IMR-90 (cell line): ENCODE measurements around the gene TTC39A. TPM values are rescaled to one million over a fixed set of nuclear protein-coding genes. Genes with fewer than 3 reads are reported as not detected.

Source experiments
- ATAC-seq: fragments of 200-7000 bp; cut with Tn5 transposase; 2 replicates; pipeline ENCODE4 v1.9.1; 2020; ENCODE audit warnings: low read depth, mild to moderate bottlenecking, moderate library complexity
- BruUV-seq: library from RNA; stranded (reverse); fragments of 400-500 nt; replicated peaks from 2 replicates; lab custom pipeline; 2021; lab: Mats Ljungman, UMichigan
- CTCF ChIA-PET: fragments of 300-600 bp; formaldehyde crosslinking; extraction: SDS; loops from one replicate; lab custom pipeline; 2021; ENCODE audit warnings: antibody characterized with exemption; lab: Yijun Ruan, JAX
- POLR2A ChIA-PET: fragments of 300-600 bp; sonication (Branson Sonifier 250); formaldehyde crosslinking; loops from one replicate; lab custom pipeline; 2022; ENCODE audit warnings: antibody characterized with exemption; ENCODE audit not compliant: unreplicated experiment; lab: Charles Lee
- DNase-seq: peaks from one replicate; pipeline ENCODE4 v3.0.0; 2013
- H2AFZ ChIP-seq: replicated peaks from 2 replicates; pipeline ENCODE3; 2013; ENCODE audit warnings: low read length, mild to moderate bottlenecking; ENCODE audit not compliant: poor library complexity
- H2AK5ac ChIP-seq: 2 replicates; pipeline ENCODE4 v1.6.1; 2013; ENCODE audit warnings: low read depth, low read length, inconsistent platforms
- H2AK9ac ChIP-seq: replicated peaks from 2 replicates; pipeline ENCODE3; 2013; ENCODE audit warnings: mild to moderate bottlenecking, low read depth, low read length, moderate library complexity; ENCODE audit not compliant: poor library complexity
- H2BK120ac ChIP-seq: 2 replicates; pipeline ENCODE4 v1.6.1; 2013; ENCODE audit warnings: low read depth, low read length, inconsistent platforms
- H2BK15ac ChIP-seq: 3 replicates; pipeline ENCODE4 v1.6.1; 2013; ENCODE audit warnings: low read depth, low read length, inconsistent platforms
- H2BK20ac ChIP-seq: 2 replicates; pipeline ENCODE4 v1.6.1; 2013; ENCODE audit warnings: low read depth, mild to moderate bottlenecking, inconsistent platforms, low read length, moderate library complexity
- H2BK5ac ChIP-seq: 2 replicates; pipeline ENCODE4 v1.6.1; 2013; ENCODE audit warnings: mild to moderate bottlenecking, low read depth, low read length, inconsistent platforms; ENCODE audit not compliant: poor library complexity, severe bottlenecking
- H3K14ac ChIP-seq: replicated peaks from 2 replicates; pipeline ENCODE4 v1.6.1; 2013; ENCODE audit warnings: low read depth, low read length, inconsistent platforms
- H3K18ac ChIP-seq: 2 replicates; pipeline ENCODE4 v1.6.1; 2013; ENCODE audit warnings: low read depth, low read length, control low read depth
- H3K23ac ChIP-seq: 2 replicates; pipeline ENCODE4 v1.6.1; 2013; ENCODE audit warnings: low read depth, low read length, inconsistent platforms
- H3K27ac ChIP-seq: 2 replicates; pipeline ENCODE4 v1.5.1; 2013; ENCODE audit warnings: mild to moderate bottlenecking, control low read depth, low read length; ENCODE audit not compliant: insufficient read depth
- H3K27me3 ChIP-seq: 2 replicates; pipeline ENCODE4 v1.6.1; 2013; ENCODE audit warnings: low read length; ENCODE audit not compliant: control insufficient read depth, insufficient read depth
- H3K36me3 ChIP-seq: 2 replicates; pipeline ENCODE4 v1.6.1; 2013; ENCODE audit warnings: low read length, mixed read lengths; ENCODE audit not compliant: control insufficient read depth, insufficient read depth
- H3K4ac ChIP-seq: 2 replicates; pipeline ENCODE4 v1.6.1; 2013; ENCODE audit warnings: low read depth, low read length, inconsistent platforms
- H3K4me1 ChIP-seq: 2 replicates; pipeline ENCODE4 v1.6.1; 2013; ENCODE audit warnings: low read length, mixed read lengths; ENCODE audit not compliant: control insufficient read depth, insufficient read depth
- H3K4me2 ChIP-seq: 2 replicates; pipeline ENCODE4 v1.6.1; 2013; ENCODE audit warnings: low read depth, mild to moderate bottlenecking, control low read depth, low read length, moderate library complexity
- H3K4me3 ChIP-seq: 2 replicates; pipeline ENCODE4 v1.5.1; 2013; ENCODE audit warnings: low read depth, mild to moderate bottlenecking, control low read depth, low read length, moderate library complexity; ENCODE audit not compliant: insufficient read depth
- H3K56ac ChIP-seq: 2 replicates; pipeline ENCODE4 v1.6.1; 2013; ENCODE audit warnings: low read length, inconsistent platforms; ENCODE audit not compliant: insufficient read depth; ENCODE audit errors: extremely low read depth
- H3K79me1 ChIP-seq, 2 experiments: 2 replicates each; pipeline ENCODE4 v1.6.1; 2013; ENCODE audit warnings: low read length in 2 of 2, inconsistent platforms in 1 of 2, low read depth in 1 of 2
- H3K9ac ChIP-seq: 2 replicates; pipeline ENCODE4 v1.6.1; 2013; ENCODE audit warnings: low read depth, low read length, control low read depth
- H3K9me1 ChIP-seq: 2 replicates; pipeline ENCODE4 v1.6.1; 2013; ENCODE audit warnings: low read length, inconsistent platforms; ENCODE audit not compliant: insufficient read depth
- H3K9me3 ChIP-seq: 2 replicates; pipeline ENCODE4 v1.6.1; 2013; ENCODE audit warnings: low read length; ENCODE audit not compliant: control insufficient read depth, insufficient read depth
- H4K20me1 ChIP-seq: 2 replicates; pipeline ENCODE4 v1.6.1; 2013; ENCODE audit warnings: low read length, inconsistent platforms; ENCODE audit not compliant: insufficient read depth
- H4K5ac ChIP-seq: 2 replicates; pipeline ENCODE4 v1.6.1; 2013; ENCODE audit warnings: mild to moderate bottlenecking, low read depth, low read length, control low read depth
- H4K8ac ChIP-seq, 2 experiments: 2 replicates each; pipeline ENCODE4 v1.6.1; 2013; ENCODE audit warnings: low read depth in 2 of 2, low read length in 2 of 2, control low read depth in 1 of 2, inconsistent platforms in 1 of 2
- H4K91ac ChIP-seq: 2 replicates; pipeline ENCODE4 v1.6.1; 2013; ENCODE audit warnings: low read depth, low read length, inconsistent platforms; ENCODE audit not compliant: insufficient read depth
- BHLHE40 ChIP-seq: fragments of 150-350 bp; IDR thresholded peaks from 2 replicates; pipeline ENCODE4 v1.6.1; 2016; ENCODE audit warnings: mild to moderate bottlenecking, low read depth, low read length
- CEBPB ChIP-seq: IDR thresholded peaks from 2 replicates; pipeline ENCODE4 v1.6.1; 2012; ENCODE audit warnings: low read depth, low read length, improper control_type of control experiment
- CHD1 ChIP-seq: IDR thresholded peaks from 2 replicates; pipeline ENCODE4 v1.6.1; 2012; ENCODE audit warnings: low read depth, low read length, improper control_type of control experiment
- CTCF ChIP-seq: conservative IDR thresholded peaks from 2 replicates; pipeline ENCODE4 v1.5.1; 2012; ENCODE audit warnings: mild to moderate bottlenecking, low read depth, low read length, improper control_type of control experiment
- ELK1 ChIP-seq: fragments of 150-350 bp; IDR thresholded peaks from 2 replicates; pipeline ENCODE4 v1.6.1; 2016; ENCODE audit warnings: low read depth, mild to moderate bottlenecking, low read length, moderate library complexity, borderline replicate concordance
- FOS ChIP-seq: fragments of 150-350 bp; IDR thresholded peaks from 2 replicates; pipeline ENCODE4 v1.6.1; 2016; ENCODE audit warnings: low read depth, low read length
- MAFK ChIP-seq: IDR thresholded peaks from 2 replicates; pipeline ENCODE4 v1.6.1; 2012; ENCODE audit warnings: low read depth, low read length, improper control_type of control experiment
- MAZ ChIP-seq: IDR thresholded peaks from 2 replicates; pipeline ENCODE4 v1.6.1; 2012; ENCODE audit warnings: low read depth, mild to moderate bottlenecking, low read length, improper control_type of control experiment, moderate library complexity, borderline replicate concordance
- MXI1 ChIP-seq: IDR thresholded peaks from 2 replicates; pipeline ENCODE4 v1.6.1; 2012; ENCODE audit warnings: low read depth, mild to moderate bottlenecking, low read length, moderate library complexity, borderline replicate concordance
- NFE2L2 ChIP-seq: fragments of 150-350 bp; IDR thresholded peaks from 2 replicates; pipeline ENCODE4 v1.6.1; 2016; ENCODE audit warnings: low read depth, mild to moderate bottlenecking, low read length
- POLR2A ChIP-seq: IDR thresholded peaks from 2 replicates; pipeline ENCODE4 v1.6.1; 2012; ENCODE audit warnings: mild to moderate bottlenecking, low read depth, low read length
- RAD21 ChIP-seq: IDR thresholded peaks from 2 replicates; pipeline ENCODE4 v1.6.1; 2012; ENCODE audit warnings: low read length, improper control_type of control experiment
- RCOR1 ChIP-seq: IDR thresholded peaks from 2 replicates; pipeline ENCODE4 v1.6.1; 2012; ENCODE audit warnings: mild to moderate bottlenecking, low read length, improper control_type of control experiment; ENCODE audit not compliant: insufficient replicate concordance
- RFX5 ChIP-seq: IDR thresholded peaks from 2 replicates; pipeline ENCODE4 v1.8.0; 2012; ENCODE audit warnings: low read depth, mild to moderate bottlenecking, low read length, moderate library complexity
- SMC3 ChIP-seq: fragments of 150-350 bp; IDR thresholded peaks from 2 replicates; pipeline ENCODE4 v1.6.1; 2016; ENCODE audit warnings: low read depth, mild to moderate bottlenecking, antibody characterized with exemption, low read length, moderate library complexity
- USF2 ChIP-seq: fragments of 150-350 bp; IDR thresholded peaks from 2 replicates; pipeline ENCODE4 v1.6.1; 2017; ENCODE audit warnings: mild to moderate bottlenecking, antibody characterized with exemption, low read length, low read depth
- WGBS, 2 experiments: methylation state at CpG; one replicate each; pipeline versions ENCODE4 v1.1.5 to v1.1.7; 2013; ENCODE audit warnings: missing lambda C conversion rate in 2 of 2; ENCODE audit not compliant: insufficient read length in 1 of 2; ENCODE audit errors: extremely low coverage in 2 of 2; 5-methylcytosine and 5-hydroxymethylcytosine counted together
- dilution Hi-C: fragments of 300-500 bp; cut with HindIII; formaldehyde crosslinking; loops from one replicate; pipeline ENCODE4 v1.14.3; 2018; ENCODE audit warnings: low sequenced_read_pairs; ENCODE audit not compliant: unreplicated experiment
- in situ Hi-C: fragments of 300-500 bp; cut with MboI; formaldehyde crosslinking; loops from 3 replicates; pipeline ENCODE4 v1.14.3; 2019; ENCODE audit warnings: low sequenced_read_pairs, inconsistent platforms, mixed read lengths
- intact Hi-C: fragments of 100-400 bp; cut with micrococcal nuclease; formaldehyde crosslinking; loops from 2 replicates; pipeline ENCODE4 v1.10.0; 2022
- polyA plus RNA-seq, 3 experiments: library from polyadenylated mRNA; depleted of rRNA; stranded (reverse); fragments of >200 nt; gene quantifications; 2 replicates each; pipeline ENCODE4 v1.2.3, GENCODE V29; 2012; ENCODE audit warnings: low replicate concordance in 1 of 3
- total RNA-seq: library from RNA; depleted of rRNA; stranded (reverse); fragments of >200 nt; gene quantifications from 2 replicates; pipeline ENCODE4 v1.2.3, GENCODE V29; 2012

TTC39A gene
- total and polyA plus RNA-seq, 2 of the 4 experiments (the other 2 are of a cell fraction) = 0.62 to 0.72 TPM

GRCh38 chr1:51359879-51360278 is 29.5 kb upstream of the TTC39A start:
- BruUV-seq = no TSS peak
- no peak overlapping the region for H2BK5ac ChIP-seq
- no peak overlapping the region for H3K27ac ChIP-seq
- in situ Hi-C loops (no loop called here), dilution Hi-C loops (no loop called here), intact Hi-C loops (no loop called here)
- peaks cover 19% of the 10 kb centered on the region for H3K36me3 ChIP-seq
- H2BK15ac ChIP-seq = no peak overlapping the region
- H2AK9ac ChIP-seq = no peak overlapping the region
- no peak overlapping the region for H3K23ac ChIP-seq
- no peak overlapping the region for H2AFZ ChIP-seq
- TF ChIP-seq CHD1 (no peak), RAD21 (no peak), MAZ (no peak), ELK1 (no peak), RFX5 (no peak), MAFK (no peak), CEBPB (no peak), CTCF (no peak), NFE2L2 (no peak), SMC3 (no peak), POLR2A (no peak), MXI1 (no peak), RCOR1 (no peak), FOS (no peak), BHLHE40 (no peak), USF2 (no peak)
- H4K8ac ChIP-seq = no peak overlapping the region
- no peaks in the 10 kb centered on the region for H3K4me1 ChIP-seq
- H4K91ac ChIP-seq = no peak overlapping the region
- no peak overlapping the region for H3K4me3 ChIP-seq
- H3K27me3 ChIP-seq = no peaks in the 10 kb centered on the region
- no peak overlapping the region for H3K9ac ChIP-seq
- H2BK20ac ChIP-seq = no peak overlapping the region
- ChIA-PET POLR2A (no interaction called here), CTCF (interaction anchor here (1.1 kb wide), 1 partner anchor 77 kb away, joined by 3 read pairs; no protein-coding TSS in a partner anchor)
- no peak overlapping the region for H2BK120ac ChIP-seq
- no peak overlapping the region for H3K4ac ChIP-seq
- H3K56ac ChIP-seq = no peak overlapping the region
- H3K9me3 ChIP-seq = no peaks in the 10 kb centered on the region
- ATAC-seq (no peak), DNase-seq (no peak)
- 100% methylated on average over 1 of the region's 4 CpGs; no CpG with 5 or more reads in 1 of the 2 experiments for WGBS, 2 experiments
- H4K5ac ChIP-seq = no peak overlapping the region
- no peaks in the 10 kb centered on the region for H3K79me1 ChIP-seq
- no peak overlapping the region for H3K18ac ChIP-seq
- H2AK5ac ChIP-seq = no peak overlapping the region
- no peaks in the 10 kb centered on the region for H3K9me1 ChIP-seq
- no peaks in the 10 kb centered on the region for H4K20me1 ChIP-seq
- H3K14ac ChIP-seq = no peak overlapping the region
- no peak overlapping the region for H3K4me2 ChIP-seq
